HUES6 (cell line): ENCODE measurements around the gene SLC16A3.
"Not testable (repeated sequence)": the region's sequence is repeated elsewhere in the genome, so short reads cannot be mapped to it uniquely, and the experiment has no call there.

Experiments used
- H3K27ac ChIP-seq: 2 replicates; pipeline ENCODE4 v1.7.0; 2013; ENCODE audit warnings: low read depth, mild to moderate bottlenecking, low read length, inconsistent platforms
- H3K27me3 ChIP-seq: 2 replicates; pipeline ENCODE4 v1.6.1; 2013; ENCODE audit warnings: low read length; ENCODE audit not compliant: control insufficient read depth, insufficient read depth
- H3K36me3 ChIP-seq: 2 replicates; pipeline ENCODE4 v1.6.1; 2013; ENCODE audit warnings: low read length; ENCODE audit not compliant: control insufficient read depth, insufficient read depth
- H3K4me1 ChIP-seq: 2 replicates; pipeline ENCODE4 v1.6.1; 2013; ENCODE audit warnings: low read length; ENCODE audit not compliant: control insufficient read depth, insufficient read depth
- H3K4me3 ChIP-seq: 2 replicates; pipeline ENCODE4 v1.5.1; 2013; ENCODE audit warnings: low read depth, low read length
- H3K9ac ChIP-seq: one replicate; pipeline ENCODE4 v1.6.1; 2013; ENCODE audit warnings: mild to moderate bottlenecking, low read length
- H3K9me3 ChIP-seq: 2 replicates; pipeline ENCODE4 v1.6.1; 2013; ENCODE audit warnings: low read depth, low read length; ENCODE audit not compliant: control insufficient read depth, insufficient read depth

SLC16A3 gene

DNA sequence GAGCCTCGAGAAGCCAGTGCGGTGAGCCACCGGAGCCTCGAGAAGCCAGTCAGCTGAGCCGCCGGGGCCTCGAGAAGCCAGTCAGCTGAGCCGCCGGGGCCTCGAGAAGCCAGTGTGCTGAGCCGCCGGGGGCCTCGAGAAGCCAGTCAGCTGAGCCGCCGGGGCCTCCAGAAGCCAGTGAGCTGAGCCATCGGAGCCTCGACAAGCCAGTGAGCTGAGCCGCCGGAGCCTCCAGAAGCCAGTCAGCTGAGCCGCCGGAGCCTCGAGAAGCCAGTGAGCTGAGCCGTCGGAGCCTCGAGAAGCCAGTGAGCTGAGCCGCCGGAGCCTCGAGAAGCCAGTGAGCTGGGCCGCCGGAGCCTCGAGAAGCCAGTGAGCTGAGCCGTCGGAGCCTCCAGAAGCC lies 25.9 kb downstream of the SLC16A3 start:
- H3K36me3 ChIP-seq: peaks cover 83% of the 10 kb centered on the region
- not testable (repeated sequence) for H3K27ac ChIP-seq, H3K9ac ChIP-seq, H3K27me3 ChIP-seq, H3K4me3 ChIP-seq, H3K4me1 ChIP-seq, H3K9me3 ChIP-seq

DNA sequence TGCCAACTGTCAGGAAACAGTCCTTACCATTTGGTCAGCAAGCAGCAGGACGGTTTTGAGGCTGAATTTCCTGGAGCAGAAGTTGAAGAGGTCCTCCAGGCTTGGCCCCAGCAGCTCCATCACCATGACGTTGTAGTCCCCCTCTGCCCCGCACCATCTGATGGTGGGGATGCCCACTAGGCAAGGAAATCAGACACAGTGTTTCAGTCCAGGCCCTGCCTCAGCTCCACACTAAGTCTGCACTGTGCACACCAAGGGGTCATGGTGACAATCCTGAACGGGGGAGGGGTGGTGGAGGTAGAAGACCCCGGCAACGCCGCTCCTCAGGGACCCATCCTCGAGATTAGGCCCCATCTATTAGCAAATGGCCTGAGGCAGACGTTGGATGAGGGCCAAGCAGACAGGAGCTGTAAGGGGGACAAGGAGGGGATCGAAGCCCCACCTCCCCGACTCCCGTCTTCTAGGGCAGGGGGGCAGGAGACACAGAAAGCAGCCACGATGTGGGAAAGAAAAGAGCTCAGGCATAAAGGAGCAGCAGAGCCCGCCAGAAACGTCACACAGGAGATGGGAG lies 26.6 kb downstream of the SLC16A3 start:
- Histone ChIP-seq H3K4me3 (no peak overlapping the region), H3K4me1 (no peaks in the 10 kb centered on the region), H3K36me3 (peaks cover 83% of the 10 kb centered on the region), H3K9me3 (no peaks in the 10 kb centered on the region), H3K27ac (no peak overlapping the region), H3K27me3 (no peaks in the 10 kb centered on the region), H3K9ac (no peak overlapping the region)

DNA sequence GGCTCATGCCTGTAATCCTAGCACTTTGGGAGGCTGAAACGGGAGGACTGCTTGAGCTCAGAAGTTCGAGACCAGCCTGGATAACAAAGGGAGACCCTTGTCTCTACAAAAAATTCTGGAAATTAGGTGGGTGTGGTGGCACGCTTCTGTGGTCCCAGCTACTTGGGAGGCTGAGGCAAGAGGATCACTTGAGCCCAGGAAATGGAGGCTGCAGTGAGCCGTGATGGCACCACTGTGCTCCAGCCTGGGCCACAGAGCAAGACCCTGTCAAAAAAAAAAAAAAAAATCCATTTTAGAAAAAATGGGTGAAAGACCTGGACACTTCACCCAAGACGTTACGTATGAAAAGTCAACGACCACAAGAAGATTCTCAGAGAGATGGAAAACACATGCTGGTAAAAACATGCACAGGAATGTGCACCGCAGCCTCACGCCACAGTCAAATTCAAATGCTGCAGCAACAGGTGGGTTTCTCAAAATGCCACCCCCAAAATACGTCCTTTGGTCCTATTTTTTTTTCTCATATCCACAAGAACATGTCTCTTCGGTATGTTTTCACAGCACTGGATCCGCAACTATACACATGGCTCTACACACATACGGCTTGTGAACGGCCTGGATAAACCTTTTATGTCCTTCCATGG lies 27.5 kb downstream of the SLC16A3 start:
- Histone ChIP-seq H3K36me3 (peaks cover 83% of the 10 kb centered on the region), H3K9me3 (no peaks in the 10 kb centered on the region), H3K9ac (no peak overlapping the region), H3K4me1 (no peaks in the 10 kb centered on the region), H3K4me3 (no peak overlapping the region), H3K27me3 (no peaks in the 10 kb centered on the region), H3K27ac (no peak overlapping the region)

DNA sequence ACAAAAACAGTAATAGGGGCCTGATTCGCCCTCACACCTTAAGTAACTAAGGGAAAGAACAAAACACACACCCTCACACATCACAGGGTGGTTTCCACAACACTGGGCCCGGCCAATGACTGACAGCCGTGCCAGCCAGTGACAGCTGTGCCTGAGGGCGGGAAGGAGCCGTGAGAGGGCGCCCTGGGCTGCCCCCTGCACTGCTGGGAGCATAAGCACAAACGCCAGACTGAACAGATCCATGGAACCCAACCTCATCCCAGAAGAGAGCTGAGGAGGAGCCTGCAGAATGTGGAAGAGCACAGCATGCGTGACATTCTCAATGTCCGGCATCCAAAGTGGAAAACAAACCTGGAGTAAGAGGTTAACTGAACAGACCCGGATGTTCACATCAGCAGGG lies 28.6 kb downstream of the SLC16A3 start:
- no peaks in the 10 kb centered on the region for H3K4me1 ChIP-seq
- no peak overlapping the region for H3K4me3 ChIP-seq
- H3K27ac ChIP-seq: no peak overlapping the region
- H3K9ac ChIP-seq: no peak overlapping the region
- H3K36me3 ChIP-seq: peaks cover 83% of the 10 kb centered on the region
- H3K9me3 ChIP-seq: no peaks in the 10 kb centered on the region
- no peaks in the 10 kb centered on the region for H3K27me3 ChIP-seq

DNA sequence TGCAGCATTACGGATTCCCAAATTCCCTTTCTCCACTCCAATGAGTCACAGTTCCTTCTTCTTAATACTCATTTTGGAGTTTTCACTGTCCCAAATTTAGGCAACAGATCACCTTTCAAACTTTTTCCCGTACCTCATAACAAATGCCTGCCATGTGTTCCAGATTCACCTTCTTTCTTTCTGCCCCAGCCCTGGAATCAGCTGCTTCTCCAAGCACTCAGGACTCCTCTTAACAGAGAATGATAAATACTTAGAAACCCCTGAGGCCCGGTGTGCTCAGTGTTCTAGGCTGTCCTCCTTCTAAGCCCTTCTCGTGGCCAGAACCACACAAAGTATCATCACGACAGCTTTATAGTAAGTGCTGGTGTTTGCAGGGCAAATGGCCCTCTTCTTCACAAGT lies 29.7 kb downstream of the SLC16A3 start:
- H3K4me1 ChIP-seq: no peaks in the 10 kb centered on the region
- H3K9ac ChIP-seq: no peak overlapping the region
- H3K36me3 ChIP-seq: peaks cover 83% of the 10 kb centered on the region
- no peak overlapping the region for H3K4me3 ChIP-seq
- no peaks in the 10 kb centered on the region for H3K27me3 ChIP-seq
- H3K27ac ChIP-seq: no peak overlapping the region
- H3K9me3 ChIP-seq: no peaks in the 10 kb centered on the region

DNA sequence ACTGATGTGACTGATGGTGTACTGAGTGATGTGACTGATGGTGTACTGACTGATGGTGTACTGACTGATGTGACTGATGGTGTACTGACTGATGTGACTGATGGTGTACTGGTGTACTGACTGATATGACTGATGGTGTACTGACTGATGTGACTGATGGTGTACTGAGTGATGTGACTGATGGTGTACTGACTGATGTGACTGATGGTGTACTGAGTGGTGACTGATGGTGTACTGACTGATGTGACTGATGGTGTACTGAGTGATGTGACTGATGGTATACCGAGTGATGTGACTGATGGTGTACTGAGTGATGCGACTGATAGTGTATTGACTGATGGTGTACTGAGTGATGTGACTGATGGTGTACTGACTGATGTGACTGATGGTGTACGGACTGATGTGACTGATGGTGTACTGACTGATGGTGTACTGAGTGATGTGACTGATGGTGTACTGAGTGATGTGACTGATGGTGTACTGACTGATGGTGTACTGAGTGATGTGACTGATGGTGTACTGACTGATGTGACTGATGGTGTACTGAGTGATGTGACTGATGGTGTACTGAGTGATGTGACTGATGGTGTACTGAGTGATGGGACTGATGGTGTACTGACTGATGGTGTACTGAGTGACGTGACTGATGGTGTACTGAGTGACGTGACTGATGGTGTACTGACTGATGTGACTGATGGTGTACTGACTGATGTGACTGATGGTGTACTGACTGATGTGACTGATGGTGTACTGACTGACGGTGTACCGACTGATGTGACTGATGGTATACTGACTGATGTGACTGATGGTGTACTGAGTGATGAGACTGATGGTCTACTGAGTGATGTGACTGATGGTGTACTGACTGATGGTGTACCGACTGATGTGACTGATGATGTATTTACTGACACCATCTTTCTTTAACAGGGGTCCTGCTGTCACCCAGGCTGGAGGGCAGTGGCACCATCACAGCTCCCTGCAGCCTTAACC lies 31.4 kb downstream of the SLC16A3 start:
- not testable (repeated sequence) for H3K27ac ChIP-seq, H3K4me1 ChIP-seq, H3K27me3 ChIP-seq, H3K9ac ChIP-seq, H3K9me3 ChIP-seq, H3K4me3 ChIP-seq
- peaks cover 96% of the 10 kb centered on the region for H3K36me3 ChIP-seq

DNA sequence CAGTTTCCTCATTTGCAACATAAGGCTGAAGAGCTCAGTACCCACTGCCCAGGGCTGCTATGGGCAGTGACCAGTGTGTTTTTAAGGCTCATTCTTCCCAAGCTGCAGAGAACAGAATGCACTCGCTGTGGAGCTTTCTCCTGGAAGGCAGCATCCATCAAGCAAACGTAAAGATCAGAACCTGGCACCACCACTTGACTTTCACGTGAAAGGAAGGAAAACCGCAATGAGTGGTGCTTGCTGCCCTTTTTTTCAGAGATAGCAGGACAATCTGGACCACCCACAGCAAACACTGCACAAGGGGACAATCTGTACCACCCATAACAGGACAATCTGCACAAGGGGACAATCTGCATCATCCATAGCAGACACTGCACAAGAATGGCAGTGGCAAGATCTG lies 33.5 kb downstream of the SLC16A3 start:
- H3K36me3 ChIP-seq: peaks cover 95% of the 10 kb centered on the region

DNA sequence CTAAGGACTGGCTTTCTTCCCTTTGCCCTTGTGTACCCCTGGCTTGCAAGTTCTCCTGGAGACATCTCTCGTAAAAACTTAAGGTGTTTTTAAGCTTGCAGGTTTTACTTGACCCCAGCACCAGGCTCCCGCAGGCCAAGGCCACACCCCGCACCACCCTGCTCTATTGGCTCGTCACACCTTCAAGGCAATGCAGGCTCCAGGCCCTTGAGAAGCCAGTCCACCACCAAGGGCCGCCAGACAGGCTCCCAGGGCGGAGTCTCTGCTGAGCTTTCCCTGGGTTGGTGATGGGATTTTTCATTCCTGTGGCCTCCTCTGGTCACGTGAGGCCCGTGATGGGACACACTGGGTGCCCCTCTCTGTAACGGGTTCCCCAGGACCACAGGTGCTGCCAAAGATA lies 34.8 kb downstream of the SLC16A3 start:
- H3K4me1 ChIP-seq: peaks cover 7% of the 10 kb centered on the region; the same call in 1 of the 2 replicates
- H3K27me3 ChIP-seq: no peaks in the 10 kb centered on the region
- no peaks in the 10 kb centered on the region for H3K9me3 ChIP-seq
- no peak overlapping the region for H3K27ac ChIP-seq
- peaks cover 96% of the 10 kb centered on the region for H3K36me3 ChIP-seq
- H3K9ac ChIP-seq: no peak overlapping the region
- no peak overlapping the region for H3K4me3 ChIP-seq

More for the DNA sequence above, 33.5 kb downstream of the SLC16A3 start:
- Histone ChIP-seq H3K4me3 (no peak overlapping the region), H3K27ac (no peak overlapping the region), H3K9me3 (no peaks in the 10 kb centered on the region), H3K4me1 (peaks cover 3% of the 10 kb centered on the region; the same call in 1 of the 2 replicates), H3K9ac (no peak overlapping the region), H3K27me3 (no peaks in the 10 kb centered on the region)

DNA sequence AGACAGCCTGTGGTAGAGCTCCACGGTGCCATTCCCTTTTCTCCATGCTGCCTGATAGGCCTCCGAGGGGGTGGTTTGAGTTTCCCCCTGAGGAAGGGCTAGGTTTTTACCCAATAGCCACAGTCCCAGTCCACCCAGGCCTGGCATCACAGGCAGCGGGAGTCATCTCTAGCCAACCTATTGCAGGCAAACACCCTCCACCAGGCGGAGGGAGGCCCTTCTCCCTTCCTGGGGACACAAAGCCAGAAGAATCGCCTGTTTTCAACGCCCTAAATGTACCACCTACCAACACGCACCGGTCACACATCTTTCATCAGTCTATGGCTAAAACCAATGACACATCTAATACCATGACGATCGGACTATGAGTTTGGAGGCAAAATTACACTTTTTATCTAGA lies 37.3 kb downstream of the SLC16A3 start:
- H3K9me3 ChIP-seq: no peaks in the 10 kb centered on the region
- H3K27me3 ChIP-seq: no peaks in the 10 kb centered on the region
- H3K36me3 ChIP-seq: peaks cover 90% of the 10 kb centered on the region
- no peak overlapping the region for H3K27ac ChIP-seq
- H3K9ac ChIP-seq: no peak overlapping the region
- no peak overlapping the region for H3K4me3 ChIP-seq
- H3K4me1 ChIP-seq: peaks cover 18% of the 10 kb centered on the region

DNA sequence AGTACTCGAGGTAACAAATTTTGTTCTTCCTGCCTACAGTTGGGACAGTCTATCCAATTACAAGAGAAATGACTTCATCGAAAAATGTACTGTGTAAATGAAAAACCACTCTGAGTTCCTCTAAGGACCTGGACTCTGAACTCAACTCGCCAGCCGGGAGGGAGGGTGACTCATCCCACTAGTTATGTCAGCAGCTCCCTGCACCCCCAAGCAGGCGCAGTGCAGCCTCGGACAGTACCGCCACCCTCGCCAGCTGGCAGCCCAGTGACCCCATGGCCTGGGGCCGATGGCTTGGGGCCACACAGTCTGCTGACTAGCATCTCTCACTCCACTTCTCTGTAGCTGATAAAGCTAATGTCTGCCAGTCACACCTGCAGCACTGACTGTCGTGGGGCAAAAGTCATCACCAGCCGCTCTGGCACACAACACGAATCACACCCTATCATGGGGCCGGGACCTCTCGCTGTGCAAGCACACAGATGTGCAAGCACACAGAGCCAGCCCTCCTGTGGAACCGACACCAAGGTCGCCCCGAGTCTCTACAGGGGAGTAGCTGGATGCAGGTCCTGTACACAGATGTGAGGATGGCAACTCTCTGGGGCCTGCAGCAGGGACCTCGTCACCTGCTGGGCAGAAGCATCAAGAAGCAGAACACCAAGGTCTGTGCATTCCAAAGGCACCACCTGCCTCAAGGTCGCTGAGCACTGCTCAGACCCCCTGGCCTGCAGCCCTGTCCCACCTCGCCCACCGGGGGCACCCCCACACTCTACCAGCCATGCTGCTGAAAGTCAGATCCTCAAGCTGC lies 38.9 kb downstream of the SLC16A3 start:
- no peak overlapping the region for H3K9ac ChIP-seq
- no peaks in the 10 kb centered on the region for H3K27me3 ChIP-seq
- peaks cover 21% of the 10 kb centered on the region for H3K4me1 ChIP-seq
- no peak overlapping the region for H3K4me3 ChIP-seq
- H3K27ac ChIP-seq: no peak overlapping the region
- no peaks in the 10 kb centered on the region for H3K9me3 ChIP-seq
- H3K36me3 ChIP-seq: peaks cover 83% of the 10 kb centered on the region
